ENCODE data around the gene RFLNA. TPM values are rescaled to one million over a fixed set of nuclear protein-coding genes. Genes with fewer than 3 reads are reported as not detected.

RFLNA gene
- total RNA-seq, 2 experiments from 2014 or later = not detected

DNA sequence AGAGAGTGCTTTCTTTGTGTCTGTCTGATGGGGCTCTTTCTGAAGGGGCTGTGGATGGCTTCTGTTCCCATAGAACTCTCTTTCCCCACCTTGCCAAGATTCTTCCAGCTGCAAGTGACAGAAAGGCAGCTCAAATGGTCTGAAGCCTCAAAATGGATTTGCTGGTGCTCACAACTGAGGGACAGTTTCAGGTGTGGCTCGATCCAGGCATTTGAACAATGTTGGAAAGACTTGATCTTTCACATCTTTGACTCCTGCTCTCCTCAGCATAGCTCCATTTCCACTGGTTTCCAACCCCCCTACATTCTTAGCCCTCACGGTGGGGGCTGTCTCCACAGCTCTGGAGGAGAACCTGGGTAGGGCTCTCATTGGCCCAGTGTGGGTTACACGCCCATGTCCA lies 15.9 kb downstream of the RFLNA start:
- Mint-ChIP-seq H3K4me1 (ENCODE audit: low read depth) (no peaks in the 10 kb centered on the region), H3K36me3 (ENCODE audit: low read depth) (no peaks in the 10 kb centered on the region)
- POLR2A ChIA-PET = no interaction called here

DNA sequence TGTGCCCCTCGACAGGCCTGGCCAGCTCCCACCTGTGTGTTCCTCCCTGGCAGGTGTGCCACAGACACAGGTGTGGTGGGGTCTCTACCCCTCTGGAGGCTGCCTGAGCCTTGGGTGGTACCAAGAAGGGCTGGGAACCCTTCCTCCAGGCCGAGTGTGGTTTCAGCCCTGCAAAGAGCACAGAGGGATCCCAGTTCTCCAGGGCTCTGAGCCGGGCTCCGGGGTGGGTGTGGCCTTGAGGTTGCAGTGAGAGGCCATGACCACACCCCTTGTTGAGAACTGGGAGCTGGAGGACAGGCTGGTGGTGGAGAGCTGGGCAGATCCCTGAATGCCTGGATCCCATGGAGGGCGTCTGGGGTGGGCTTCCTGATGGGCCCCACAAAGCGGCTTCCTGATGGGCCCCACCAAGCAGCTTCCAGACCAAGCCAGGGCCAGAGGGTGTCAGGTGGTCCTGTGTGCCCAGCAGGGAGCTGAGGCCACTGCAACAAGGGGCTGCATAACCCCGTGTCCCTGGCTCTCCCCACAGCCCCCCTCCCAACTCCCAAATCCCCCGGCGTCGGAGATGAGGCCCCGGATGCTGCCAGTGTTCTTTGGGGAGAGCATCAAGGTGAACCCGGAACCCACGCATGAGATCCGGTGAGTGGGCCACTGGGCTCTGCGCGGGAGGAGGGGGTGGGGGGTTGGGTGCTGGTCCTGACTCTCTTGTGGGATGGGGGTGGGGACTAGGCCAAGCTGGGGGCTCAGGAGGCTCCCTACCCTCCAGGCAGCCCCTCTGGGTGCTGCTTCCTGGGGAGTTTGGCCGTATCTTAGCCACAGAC lies 16.6 kb downstream of the RFLNA start:
- DNase-seq = no peak
- ChIA-PET CTCF (no interaction called here), POLR2A (no interaction called here)
- H3K9me3 ChIP-seq (ENCODE audit: control insufficient read depth in 1 of 2, insufficient read depth in 1 of 2, low read length in 2 of 2) = no peaks in the 10 kb centered on the region
- Mint-ChIP-seq H3K27me3 (no peaks in the 10 kb centered on the region), H3K9me3 (no peaks in the 10 kb centered on the region), H3K27ac (no peak overlapping the region), H3K4me1 (ENCODE audit: low read depth) (no peaks in the 10 kb centered on the region), H3K4me3 (no peak overlapping the region), H3K36me3 (ENCODE audit: low read depth) (no peaks in the 10 kb centered on the region)
- H3K4me3 ChIP-seq (ENCODE audit: low read length) = no peak overlapping the region
- H3K36me3 ChIP-seq (ENCODE audit: insufficient read depth, low read length) = no peaks in the 10 kb centered on the region
- no peaks in the 10 kb centered on the region for H3K27me3 ChIP-seq (ENCODE audit: control insufficient read depth in 1 of 2, insufficient read depth in 2 of 2, low read length in 2 of 2)
- ATAC-seq (ENCODE audit: poor library complexity) = no peak
- H3K4me1 ChIP-seq (ENCODE audit: insufficient read depth, low read length) = no peaks in the 10 kb centered on the region
- intact Hi-C loops (cut with DNase I, micrococcal nuclease) = no loop called here
- H3K27ac ChIP-seq (ENCODE audit: low read depth in 1 of 2, low read length in 2 of 2) = no peak overlapping the region
- TF ChIP-seq, protein P1, sequence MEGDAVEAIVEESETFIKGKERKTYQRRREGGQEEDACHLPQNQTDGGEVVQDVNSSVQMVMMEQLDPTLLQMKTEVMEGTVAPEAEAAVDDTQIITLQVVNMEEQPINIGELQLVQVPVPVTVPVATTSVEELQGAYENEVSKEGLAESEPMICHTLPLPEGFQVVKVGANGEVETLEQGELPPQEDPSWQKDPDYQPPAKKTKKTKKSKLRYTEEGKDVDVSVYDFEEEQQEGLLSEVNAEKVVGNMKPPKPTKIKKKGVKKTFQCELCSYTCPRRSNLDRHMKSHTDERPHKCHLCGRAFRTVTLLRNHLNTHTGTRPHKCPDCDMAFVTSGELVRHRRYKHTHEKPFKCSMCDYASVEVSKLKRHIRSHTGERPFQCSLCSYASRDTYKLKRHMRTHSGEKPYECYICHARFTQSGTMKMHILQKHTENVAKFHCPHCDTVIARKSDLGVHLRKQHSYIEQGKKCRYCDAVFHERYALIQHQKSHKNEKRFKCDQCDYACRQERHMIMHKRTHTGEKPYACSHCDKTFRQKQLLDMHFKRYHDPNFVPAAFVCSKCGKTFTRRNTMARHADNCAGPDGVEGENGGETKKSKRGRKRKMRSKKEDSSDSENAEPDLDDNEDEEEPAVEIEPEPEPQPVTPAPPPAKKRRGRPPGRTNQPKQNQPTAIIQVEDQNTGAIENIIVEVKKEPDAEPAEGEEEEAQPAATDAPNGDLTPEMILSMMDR (IDR thresholded peaks at IDR 0.05) = no peak

More for the DNA sequence above, 15.9 kb downstream of the RFLNA start:
- Histone ChIP-seq H3K27me3 (ENCODE audit: control insufficient read depth in 1 of 2, insufficient read depth in 2 of 2, low read length in 2 of 2) (no peaks in the 10 kb centered on the region), H3K4me1 (ENCODE audit: insufficient read depth, low read length) (no peaks in the 10 kb centered on the region), H3K9me3 (ENCODE audit: control insufficient read depth in 1 of 2, insufficient read depth in 1 of 2, low read length in 2 of 2) (peaks cover 0 to 1% of the 10 kb centered on the region in 2 experiments), H3K4me3 (ENCODE audit: low read length) (no peak overlapping the region), H3K27ac (ENCODE audit: low read depth in 1 of 2, low read length in 2 of 2) (no peak overlapping the region), H3K36me3 (ENCODE audit: insufficient read depth, low read length) (no peaks in the 10 kb centered on the region)
- intact Hi-C loops (cut with DNase I, micrococcal nuclease) = no loop called here
- Mint-ChIP-seq H3K27ac (no peak overlapping the region), H3K4me3 (no peak overlapping the region), H3K9me3 (no peaks in the 10 kb centered on the region), H3K27me3 (no peaks in the 10 kb centered on the region)
- DNase-seq (no peak), ATAC-seq (ENCODE audit: poor library complexity) (no peak)
- TF ChIP-seq, protein P1 (IDR thresholded peaks at IDR 0.05) = no peak
- CTCF ChIA-PET = no interaction called here

DNA sequence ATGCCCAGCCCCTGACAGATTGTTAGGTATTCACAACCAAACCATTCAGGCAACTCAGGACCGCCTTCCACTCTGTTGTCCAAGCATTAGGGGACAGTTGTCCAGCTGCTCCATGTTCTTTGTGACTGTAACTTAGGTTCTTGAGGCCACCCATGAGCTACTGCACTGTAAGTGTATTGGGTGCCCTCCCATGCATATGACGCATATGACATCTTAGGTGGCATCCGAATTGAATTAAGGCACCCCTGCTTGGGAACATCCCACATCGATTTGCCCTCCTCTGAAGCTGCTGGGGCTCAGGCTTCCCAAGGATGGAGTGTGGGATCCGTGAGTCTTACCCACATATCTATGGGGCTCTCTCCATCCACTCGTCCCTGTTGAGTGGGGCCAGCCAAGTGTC lies 17.7 kb downstream of the RFLNA start:
- Mint-ChIP-seq H3K9me3 (no peaks in the 10 kb centered on the region), H3K27ac (no peak overlapping the region), H3K36me3 (ENCODE audit: low read depth) (no peaks in the 10 kb centered on the region), H3K27me3 (no peaks in the 10 kb centered on the region), H3K4me1 (ENCODE audit: low read depth) (no peaks in the 10 kb centered on the region), H3K4me3 (no peak overlapping the region)
- ATAC-seq (ENCODE audit: poor library complexity) (no peak), DNase-seq (no peak)
- ChIA-PET CTCF (no interaction called here), POLR2A (no interaction called here)
- Histone ChIP-seq H3K9me3 (ENCODE audit: control insufficient read depth in 1 of 2, insufficient read depth in 1 of 2, low read length in 2 of 2) (no peaks in the 10 kb centered on the region), H3K4me1 (ENCODE audit: insufficient read depth, low read length) (no peaks in the 10 kb centered on the region), H3K27me3 (ENCODE audit: control insufficient read depth in 1 of 2, insufficient read depth in 2 of 2, low read length in 2 of 2) (no peaks in the 10 kb centered on the region), H3K27ac (ENCODE audit: low read depth in 1 of 2, low read length in 2 of 2) (no peak overlapping the region), H3K4me3 (ENCODE audit: low read length) (no peak overlapping the region), H3K36me3 (ENCODE audit: insufficient read depth, low read length) (no peaks in the 10 kb centered on the region)
- TF ChIP-seq, protein P1 (IDR thresholded peaks at IDR 0.05) = no peak
- intact Hi-C loops (cut with DNase I, micrococcal nuclease) = no loop called here

All from CD4-positive, alpha-beta T cell (primary cell).